Activated CD4-positive, alpha-beta T cell treated with anti-CD3 and anti-CD28 coated beads, Interleukin-2, Interleukin-6, amounts not matched to agents 100 ng/mL and 50 ng/mL, durations not matched to agents 16 hours and 8 hours (primary cell): ENCODE data around the gene EVC.
"Not testable (repeated sequence)": the region's sequence is repeated elsewhere in the genome, so short reads cannot be mapped to it uniquely, and the experiment has no call there.

Source experiments
- DNase-seq: peaks from one replicate; pipeline ENCODE4 v3.0.0-alpha.2; 2020

The EVC gene

DNA sequence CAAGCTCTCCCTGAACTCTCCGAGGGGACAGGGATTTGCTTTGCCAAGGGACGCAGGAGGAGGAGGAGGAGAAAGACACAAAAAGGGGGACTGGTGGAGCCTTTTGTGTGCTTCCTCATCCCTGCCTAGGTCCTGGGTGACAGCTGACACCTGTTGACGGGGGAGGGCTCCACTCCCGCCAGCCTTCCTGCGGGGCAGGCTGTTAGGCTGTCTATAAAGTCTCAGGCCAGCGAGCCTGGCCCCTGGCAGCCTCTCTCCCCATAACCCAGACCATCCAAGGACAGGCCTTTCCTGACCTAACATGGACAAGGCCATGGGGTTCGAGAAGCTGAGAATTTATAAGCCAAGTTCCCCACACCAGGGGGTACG lies 1.8 kb upstream of the EVC start:
- no peak for DNase-seq

DNA sequence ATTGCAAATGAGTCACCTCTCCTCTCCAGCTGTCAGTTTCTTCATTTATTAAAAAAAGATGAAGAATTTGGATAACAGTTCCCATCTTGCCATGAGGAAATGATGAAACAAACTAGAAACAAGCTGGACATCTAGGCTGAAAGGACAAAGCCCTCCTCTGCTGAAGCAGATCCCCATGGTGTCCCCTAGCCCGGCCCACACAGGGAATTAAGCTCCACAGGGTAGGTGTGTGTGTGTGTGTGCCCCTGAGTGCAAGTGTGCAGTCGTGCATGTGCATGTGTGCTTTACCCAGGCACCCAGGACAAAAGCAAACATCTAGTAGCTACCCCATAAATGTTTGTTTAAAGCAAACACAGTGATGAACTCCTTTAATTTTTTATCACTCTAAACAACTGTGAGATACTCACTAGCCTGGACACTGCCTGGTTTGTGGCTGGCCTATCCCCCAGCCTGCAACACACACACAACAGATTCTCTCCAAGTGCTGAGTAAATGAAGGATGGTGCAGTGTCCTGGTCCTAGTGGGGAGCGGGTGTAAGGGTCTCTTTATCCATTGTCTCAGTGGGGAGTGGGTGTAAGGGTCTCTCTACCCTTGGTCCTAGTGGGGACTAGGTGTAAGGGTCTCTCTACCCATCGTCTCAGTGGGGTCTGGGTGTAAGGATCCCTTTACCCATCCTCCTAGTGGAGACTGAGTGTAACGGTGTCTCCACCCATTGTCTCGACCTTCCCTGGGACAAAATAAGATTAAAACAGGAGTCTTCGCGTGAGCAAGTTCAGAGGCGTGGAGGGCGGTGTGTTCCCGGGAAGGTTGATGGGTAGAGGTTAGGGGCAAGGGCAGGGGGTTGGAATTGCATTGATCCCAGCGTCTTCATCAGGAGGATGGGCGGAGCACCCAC lies 688 bp upstream of the EVC start:
- DNase-seq, result no peak

DNA sequence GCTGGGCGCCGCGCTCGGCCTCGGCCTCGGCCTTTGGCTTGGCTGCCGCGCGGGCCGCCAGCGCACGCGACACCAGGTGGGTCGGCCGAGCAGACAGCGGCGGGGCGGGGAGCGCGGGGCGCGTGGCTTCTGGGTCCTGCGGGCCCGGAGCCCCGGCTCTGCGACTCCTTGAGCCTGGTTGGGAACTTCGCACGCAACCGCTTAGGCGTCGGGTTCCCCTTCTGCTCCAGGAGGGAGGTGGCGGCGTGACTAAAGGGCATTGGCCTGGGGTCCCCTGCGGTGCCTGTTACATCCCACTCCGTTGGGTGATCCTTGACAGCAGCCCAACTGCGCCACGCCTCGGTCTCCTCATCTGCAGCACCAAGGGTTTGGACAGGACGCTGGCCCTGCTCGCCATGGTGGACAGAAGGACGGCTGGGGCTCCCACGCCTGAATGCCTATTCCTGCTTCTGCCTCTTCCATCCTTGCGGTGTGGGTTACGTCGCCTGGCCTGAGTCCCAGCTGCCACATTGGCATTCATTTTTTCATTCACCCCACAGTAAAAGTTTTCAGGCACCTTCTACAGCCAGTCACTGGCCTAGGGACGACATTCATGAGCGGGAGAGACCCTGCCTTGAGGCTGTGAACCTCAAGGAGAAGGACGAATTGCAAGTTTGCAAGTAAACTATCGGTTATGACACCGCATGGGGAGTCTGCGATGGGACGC lies 631 bp downstream of the EVC start:
- no peak for DNase-seq

DNA sequence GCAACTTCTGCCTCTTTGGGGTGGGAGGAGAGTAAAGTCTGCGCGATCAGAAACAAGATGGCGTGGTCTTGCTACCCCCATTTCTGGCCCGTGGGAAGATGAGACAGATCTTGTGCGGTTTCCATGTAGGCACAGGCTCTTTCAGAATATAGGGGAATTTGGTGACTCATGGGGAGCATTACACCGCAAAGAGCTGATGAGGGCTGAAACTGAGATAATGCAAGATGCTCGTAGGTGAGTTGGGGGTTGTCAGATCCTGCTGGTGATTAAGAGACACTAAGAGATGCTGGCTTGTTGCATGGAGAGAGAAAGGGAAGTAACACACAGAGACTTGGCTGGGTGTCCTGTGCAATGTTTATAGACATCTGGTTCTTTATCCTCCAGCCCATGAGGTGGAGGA lies 1.5 kb downstream of the EVC start:
- DNase-seq, result peak; percentile 53

DNA sequence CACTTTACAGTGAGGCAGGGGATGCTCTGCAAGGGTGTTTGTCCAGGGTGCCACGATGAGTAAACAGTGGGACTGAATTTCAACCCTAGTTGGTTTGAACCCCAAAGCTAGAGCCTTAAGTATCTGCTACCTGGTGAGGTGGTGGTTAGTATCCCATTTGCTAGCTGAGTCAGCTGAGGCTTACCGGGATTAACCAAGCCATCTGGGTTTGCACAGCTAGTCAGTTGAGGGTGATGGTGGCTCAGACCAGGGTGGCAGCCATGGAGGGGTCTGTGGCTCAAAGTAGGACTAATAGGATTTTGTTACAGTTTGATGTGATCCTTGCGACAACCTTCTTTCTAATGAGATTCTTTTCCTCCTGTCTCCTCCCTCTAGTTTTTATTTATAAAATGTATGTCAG lies 1.9 kb downstream of the EVC start:
- DNase-seq, result peak; percentile 5

DNA sequence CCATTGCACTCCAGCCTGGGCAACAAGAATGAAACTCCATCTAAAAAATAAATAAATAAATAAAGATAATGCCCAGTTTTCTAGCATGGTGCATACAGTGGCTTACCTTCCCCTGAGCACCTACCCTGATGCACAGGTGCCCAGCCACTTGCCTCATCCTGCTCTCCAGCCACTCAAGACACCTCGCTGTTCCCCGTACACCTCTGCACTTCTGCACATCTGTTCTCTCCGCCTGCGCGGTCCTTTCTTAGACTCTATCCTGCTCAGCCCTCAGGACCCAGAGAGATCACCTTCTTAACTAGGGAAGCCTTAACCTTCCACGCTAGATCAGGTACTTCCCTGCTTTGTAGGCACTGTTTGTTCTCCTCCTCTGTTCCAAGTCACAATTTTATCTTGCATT lies 2.9 kb downstream of the EVC start:
- no peak for DNase-seq

DNA sequence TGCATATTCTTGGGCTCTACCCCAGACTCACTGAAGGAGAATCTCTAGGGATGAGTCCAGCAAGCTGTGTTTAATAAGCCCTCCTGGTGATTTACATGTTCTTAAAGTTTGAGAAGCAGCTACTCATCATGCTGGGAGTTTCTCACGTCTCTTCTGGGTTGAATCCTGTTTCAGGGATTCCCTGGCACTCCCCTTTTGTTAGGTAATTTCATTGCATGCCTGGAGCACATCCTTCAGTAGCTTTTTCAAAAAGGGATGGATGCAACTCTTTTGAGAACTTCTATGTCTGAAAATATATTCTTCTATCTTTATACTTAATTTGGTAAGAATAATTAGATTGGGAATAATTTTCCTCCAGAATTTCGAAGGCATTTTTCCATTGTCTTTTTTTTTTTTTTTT lies 4.4 kb downstream of the EVC start:
- DNase-seq, result no peak

DNA sequence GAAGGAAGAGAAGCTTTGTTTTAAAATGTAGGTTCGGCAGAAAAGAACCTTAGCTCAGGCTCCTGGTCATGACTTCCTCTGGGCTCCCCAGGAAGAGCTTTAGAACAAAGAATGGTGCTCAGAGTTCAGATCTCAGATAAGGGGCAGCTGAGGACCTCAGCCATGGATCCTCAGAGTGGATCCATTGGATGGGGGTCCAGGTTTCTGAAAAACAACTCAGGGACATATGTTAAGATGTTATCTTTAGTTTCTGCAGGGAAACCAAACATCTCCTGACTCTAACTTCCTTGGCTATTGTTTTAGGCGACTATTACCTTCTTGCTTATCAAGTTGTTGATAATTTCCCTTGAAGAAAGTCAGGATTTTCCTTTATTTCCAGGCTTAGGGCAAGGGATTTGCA lies 5.4 kb downstream of the EVC start:
- no peak for DNase-seq

DNA sequence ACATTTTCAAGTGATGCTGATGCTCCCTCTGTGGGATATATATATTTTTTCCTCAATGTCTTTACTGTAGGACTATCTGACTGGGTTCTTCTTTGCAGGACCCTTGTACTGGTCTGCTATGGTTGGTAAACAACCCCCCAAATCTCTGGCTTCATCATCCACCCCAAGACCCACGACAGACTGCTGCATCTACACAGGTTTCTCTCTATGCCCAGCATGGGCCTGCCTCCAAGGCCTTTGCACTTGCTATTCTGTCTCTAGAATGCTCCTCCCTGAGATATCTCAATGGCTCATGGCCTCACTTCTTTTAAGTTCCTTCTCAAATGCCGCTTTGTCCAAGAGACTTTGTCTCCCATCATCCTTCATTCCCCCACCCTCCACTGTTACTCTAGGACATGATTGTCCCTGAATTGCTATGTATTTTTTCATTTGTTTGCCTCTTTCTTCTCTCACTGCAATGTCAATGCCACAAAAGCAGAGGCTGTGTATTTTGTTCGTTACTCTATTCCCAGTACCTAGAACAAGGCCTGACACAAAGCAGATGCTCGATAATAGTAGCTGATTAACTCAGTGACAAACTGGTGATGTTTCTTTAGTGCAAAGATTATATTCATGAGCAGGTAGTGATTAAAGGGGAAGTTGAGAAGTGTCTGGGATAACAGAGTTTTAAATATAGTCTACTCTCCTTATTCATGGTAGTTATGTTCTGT lies 6.6 kb downstream of the EVC start:
- DNase-seq, result no peak

DNA sequence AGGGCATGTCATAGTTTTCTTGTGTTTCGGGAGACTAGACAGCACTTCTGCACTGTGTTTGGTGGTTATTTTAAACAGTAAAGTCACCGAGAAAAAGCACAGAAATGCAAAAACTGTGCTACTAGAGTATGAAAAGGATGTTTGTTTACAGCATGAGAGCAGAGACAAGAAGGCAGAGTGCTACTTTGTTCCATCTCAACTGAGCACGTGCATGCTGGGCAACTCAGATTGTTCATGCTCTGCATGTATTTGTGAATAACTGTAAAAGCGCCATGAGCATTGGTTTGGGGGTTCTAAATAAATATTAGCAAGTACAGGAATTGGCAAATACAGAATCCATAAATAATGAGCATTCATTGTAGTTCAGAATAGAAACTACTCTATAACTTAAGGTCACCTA lies 7.4 kb downstream of the EVC start:
- DNase-seq, result no peak

DNA sequence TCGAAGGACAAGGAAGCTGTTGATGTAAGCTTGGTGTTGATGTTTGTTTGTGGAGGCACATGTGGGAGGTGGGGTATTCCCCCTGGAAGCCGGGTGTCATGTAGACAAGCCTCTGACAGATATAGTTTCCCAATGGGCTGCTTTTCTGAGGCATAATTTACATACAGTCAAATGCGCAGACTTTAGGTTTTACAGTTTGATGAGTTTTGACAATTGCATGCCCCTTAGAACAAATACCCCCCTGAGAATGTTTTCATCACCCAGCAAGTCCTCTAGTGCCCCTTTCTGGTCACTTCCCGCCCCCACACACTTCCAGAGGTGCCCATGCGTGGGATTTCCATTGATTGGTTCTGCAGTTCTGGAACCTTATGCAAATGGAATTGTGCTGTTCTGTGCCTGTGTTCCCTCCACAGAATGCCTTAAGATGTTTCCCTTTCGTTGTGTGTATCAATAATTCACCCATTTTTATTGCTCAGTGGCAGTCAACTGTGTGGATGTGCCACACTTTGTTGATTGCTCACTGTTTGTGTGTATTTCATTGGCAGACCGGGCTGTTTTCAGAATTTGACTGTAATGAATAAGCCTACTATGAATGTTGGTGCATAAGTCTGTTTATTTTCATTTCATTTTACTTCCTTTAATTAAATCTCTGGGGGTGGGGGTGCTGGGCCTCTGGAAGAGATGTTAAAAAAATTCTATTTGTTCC lies 8.5 kb downstream of the EVC start:
- no peak for DNase-seq

DNA sequence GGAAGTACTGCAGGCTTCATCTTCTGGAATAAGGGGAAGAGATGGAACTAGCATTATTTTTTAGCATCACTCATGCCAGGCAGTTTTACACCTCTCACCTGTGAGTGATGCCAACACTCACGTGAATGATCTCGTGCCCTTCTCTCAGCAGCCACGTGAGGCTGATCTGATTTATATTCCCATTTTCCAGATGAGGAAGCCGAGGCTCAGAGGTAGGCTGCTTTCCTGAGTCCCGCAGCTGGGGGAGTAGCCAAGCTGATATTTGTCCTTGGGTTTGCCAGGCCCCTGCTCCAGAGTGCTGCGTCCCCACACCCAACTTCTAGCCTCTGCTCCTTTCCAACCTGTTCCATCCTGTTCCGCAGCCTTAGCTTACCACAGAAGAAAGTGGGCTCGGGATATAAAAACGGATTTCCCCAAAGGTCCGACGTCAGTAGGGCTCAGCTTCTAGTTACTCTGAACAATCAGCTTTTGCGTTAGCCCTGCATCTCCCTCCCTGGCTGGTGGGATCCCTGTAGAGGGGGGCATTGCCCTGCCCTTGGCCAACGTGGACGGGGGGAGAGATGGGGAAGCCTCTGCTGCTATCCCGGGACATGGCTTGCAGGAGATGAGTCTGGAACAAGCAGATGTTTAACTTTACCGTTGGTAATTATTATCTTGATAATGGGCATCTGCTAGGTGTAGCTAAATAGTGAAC lies 9.3 kb downstream of the EVC start:
- DNase-seq, result no peak

DNA sequence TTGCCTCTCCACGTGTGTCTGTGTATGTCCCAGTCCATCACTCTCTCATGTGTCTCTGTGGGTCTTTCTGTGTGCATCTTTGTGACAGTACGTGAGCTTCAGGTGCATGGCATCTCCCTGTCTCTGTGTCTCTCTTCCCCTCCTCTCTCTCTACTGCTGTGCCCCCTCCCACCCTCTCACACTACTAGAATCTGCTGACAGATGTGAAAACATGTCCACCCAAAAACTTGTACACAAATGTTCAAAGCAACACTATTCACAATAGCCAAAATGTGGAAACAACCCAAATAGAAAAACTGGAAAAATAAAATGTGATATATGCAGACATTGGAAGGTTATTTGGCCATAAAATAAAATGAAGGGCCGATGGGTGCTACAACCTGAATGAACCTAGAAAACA lies 10.0 kb downstream of the EVC start:
- no peak for DNase-seq

DNA sequence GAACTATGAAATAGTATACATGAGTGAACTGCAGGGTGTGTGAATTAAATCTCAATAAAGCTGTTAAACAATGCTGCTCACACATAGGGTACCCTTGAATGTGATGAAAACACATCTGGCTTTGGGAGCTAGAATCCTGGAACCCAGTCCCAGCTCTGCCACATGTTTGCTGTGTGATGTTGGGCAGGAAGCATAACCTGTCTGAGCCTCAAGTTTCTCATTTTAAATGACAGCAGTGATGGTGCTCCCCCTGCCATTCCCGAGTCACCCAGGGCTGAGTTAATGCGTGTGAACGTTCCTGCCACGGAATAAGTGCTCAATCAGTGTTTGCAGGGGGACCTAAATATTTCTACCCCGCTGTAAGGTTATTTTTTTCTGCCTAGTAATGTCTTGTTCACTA lies 10.9 kb downstream of the EVC start:
- no peak for DNase-seq

DNA sequence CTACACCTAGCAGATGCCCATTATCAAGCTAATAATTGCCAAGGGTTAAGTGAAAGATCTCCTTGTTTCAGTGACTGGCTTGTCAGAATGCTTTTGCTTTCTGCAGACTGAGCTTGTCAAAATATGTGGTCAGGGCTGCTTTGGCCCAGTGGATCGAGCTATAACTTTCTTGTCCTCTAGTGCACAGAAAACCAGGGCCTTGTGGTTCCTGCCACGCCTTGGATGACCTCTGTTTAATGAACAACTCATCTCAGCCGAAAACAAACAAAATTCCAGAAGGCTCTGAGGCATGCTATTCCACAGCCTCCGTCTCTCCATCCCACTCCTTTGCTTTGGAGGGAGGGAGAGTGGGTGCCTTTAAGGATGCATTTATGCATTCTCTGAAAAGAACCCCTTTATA lies 11.3 kb downstream of the EVC start:
- no peak for DNase-seq

DNA sequence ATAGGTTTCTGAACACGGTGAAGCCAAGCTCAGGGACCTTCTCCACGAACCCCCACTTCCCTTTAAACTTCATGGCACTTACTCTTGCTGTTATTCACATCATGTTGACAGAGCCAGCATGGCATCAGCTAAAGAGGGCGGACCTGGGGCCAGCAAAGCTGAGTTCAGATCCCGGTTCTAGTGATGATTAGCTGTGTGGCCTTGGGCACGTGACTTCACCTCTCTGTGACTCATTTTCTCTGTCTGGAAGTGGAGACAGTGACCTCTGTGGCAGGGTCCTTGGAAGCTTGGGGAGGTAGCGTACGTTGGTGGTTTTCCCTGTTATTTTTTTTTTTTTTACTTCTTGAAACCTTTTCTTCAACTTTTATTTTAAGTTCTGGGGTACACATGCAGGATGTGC lies 13.4 kb downstream of the EVC start:
- no peak for DNase-seq

DNA sequence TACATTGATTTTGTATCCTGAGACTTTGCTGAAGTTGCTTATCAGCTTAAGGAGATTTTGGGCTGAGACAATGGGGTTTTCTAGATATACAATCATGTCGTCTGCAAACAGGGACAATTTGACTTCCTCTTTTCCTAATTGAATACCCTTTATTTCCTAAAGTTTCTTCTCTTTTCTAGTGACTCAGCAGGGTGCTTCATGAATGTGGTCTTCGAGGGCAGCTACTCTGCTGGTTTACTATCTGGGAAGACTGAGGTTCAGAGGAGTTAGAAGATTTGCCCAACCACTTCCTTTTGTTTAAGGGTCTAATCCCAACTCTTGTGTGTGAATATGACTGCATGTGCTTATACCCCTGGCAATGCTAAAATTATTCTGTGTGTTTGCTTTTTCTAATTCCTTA lies 17.4 kb downstream of the EVC start:
- DNase-seq, result not testable (repeated sequence)

DNA sequence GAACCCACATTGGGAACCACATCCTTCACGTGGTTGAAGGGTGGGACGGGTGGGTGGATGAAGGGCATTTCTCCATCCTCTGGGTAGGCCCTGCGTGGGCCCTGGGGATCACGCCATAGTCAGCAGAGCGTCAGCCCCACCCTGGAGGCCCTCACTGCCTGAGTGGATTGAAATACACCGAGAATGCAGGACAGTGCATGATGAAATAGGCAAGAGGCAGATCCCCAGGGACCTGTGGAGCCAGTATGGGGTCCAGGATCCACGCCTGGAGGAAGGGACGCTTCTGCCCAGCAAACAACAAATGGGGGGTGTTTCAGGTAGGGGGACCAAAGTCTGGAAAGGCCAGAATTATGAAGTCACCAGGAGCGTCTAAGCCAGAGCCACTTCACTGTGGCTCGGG lies 19.4 kb downstream of the EVC start:
- no peak for DNase-seq

DNA sequence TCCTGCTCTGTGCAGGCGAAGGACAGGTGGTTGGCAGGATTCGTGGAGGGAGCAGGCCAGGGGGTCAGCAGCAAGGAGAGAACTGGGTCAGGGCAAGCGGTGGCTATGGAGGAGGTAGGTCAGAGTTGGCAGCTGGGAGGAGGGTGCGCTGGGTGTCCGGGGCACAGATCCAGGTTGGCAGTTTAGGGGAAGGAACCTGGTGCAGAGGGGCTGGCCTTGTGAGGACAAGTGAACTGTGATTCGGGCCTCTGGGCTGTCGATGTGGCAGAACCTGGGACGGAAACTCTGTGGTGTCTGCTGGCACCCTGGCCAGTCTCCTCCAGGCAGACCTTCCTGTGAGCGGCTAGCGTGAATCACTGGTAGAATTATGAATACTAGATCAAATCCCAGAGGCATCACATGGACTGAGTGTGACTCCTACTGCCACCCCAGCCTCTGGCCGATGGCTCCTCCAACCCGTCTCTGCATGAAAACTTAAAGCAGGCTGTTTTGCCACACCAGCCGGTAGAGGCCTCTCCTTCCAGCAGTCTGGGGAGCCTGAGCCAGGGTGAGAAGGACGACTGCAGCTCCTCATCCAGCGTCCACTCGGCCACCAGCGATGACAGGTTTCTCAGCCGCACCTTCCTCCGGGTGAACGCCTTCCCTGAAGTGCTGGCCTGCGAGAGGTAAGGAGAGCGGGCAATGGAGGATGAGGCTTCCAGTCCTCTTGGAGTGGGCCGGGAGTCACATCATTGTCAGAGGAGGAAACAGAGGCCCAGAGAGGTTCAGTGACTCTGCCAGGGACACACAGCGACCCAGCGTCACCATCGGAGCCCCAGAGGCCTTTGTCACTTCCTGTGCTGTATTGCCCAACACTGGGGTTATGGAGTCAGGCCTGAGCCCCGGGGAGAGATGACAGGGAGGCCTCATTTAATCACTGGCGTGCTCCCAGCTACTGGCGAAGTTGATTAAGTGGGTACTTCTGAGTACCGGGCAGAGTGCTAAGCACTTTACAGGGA lies 20.3 kb downstream of the EVC start:
- no peak for DNase-seq

DNA sequence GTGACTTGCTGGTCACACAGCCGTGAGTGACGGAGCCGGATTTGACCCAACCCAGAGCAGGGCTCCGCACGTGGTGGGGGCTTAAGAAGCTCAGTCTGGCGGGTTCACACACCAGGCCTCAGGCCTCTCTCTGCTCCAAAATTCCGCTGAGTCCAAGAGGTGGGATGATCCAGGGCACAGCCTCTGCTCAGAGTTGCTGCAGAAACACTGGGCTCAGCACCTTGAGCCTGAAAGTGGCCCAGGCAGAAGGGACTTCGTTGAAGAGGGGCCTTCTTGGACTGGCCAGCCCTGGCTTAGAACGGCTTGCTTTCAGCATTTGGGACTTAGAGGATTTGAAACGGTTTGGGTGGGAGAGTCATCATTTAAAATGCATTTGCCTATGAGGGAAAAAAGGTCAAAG lies 21.2 kb downstream of the EVC start:
- DNase-seq, result no peak

DNA sequence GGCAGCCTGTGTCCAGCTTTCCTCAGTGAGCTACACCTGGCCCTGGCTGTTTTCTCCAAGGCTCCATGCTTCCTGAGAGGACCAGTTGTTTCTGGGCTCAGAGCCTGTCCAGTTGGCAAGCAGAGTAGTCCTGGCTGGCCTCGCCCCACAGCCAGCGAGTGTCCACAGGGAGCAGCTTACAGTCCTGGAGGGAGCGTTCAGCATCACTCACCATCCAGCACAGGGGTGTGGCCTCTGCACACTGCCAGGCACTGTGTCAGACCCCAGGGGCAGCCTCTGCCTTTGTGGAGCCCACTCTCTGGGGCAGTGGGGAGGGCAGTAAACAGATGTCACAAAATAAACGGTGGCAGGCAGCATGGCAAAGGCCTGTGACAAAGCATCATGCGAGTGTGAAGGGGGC lies 23.9 kb downstream of the EVC start:
- DNase-seq, result no peak
